Psoas muscle (tissue), 8 donors: ENCODE data around the gene HAS3. TPM values are rescaled to one million over a fixed set of nuclear protein-coding genes. Genes with fewer than 3 reads are reported as not detected.

ENCODE experiments used
- ATAC-seq, 4 donors: fragments of 200-7000 bp; cut with Tn5 transposase; one replicate each; pipeline ENCODE4 v1.9.1; 2020; ENCODE audit warnings: moderate library complexity in 3 of 4, mild to moderate bottlenecking in 2 of 4
- DNase-seq, 2 donors: peaks; one replicate each; pipeline ENCODE4 v3.0.0-alpha.2; 2020
- H3K27ac ChIP-seq: fragments of 200-600 bp; one replicate; pipeline ENCODE4 v1.8.0; 2022
- H3K27me3 ChIP-seq, 3 donors: fragments of 200-600 bp in 1 of 3; one replicate each; pipeline versions ENCODE4 v1.6.1 to v1.8.0; 2013 to 2022; ENCODE audit warnings: low read length in 2 of 3, mild to moderate bottlenecking in 2 of 3, moderate library complexity in 1 of 3; ENCODE audit not compliant: insufficient read depth in 3 of 3
- H3K36me3 ChIP-seq, 2 donors: fragments of 200-600 bp in 1 of 2; one replicate each; pipeline versions ENCODE4 v1.6.1 to v1.8.0; 2013 to 2022; ENCODE audit warnings: low read depth in 1 of 2, mild to moderate bottlenecking in 1 of 2, moderate library complexity in 1 of 2; ENCODE audit not compliant: insufficient read depth in 1 of 2
- H3K4me1 ChIP-seq: fragments of 200-600 bp; one replicate; pipeline ENCODE4 v1.8.0; 2022
- H3K4me3 ChIP-seq: fragments of 200-600 bp; one replicate; pipeline ENCODE4 v1.8.0; 2022; ENCODE audit warnings: mild to moderate bottlenecking
- H3K9me3 ChIP-seq: fragments of 200-600 bp; one replicate; pipeline ENCODE4 v1.8.0; 2022
- CTCF ChIP-seq: fragments of 200-600 bp; IDR thresholded peaks from one replicate; pipeline ENCODE4 v1.8.0; 2022; ENCODE audit warnings: antibody characterized with exemption
- WGBS, 3 donors: extraction: QIAGEN DNeasy Blood & Tissue Kit; methylation state at CpG; one replicate each; pipeline versions ENCODE4 v1.1.6 to v1.1.7; 2013; 5-methylcytosine and 5-hydroxymethylcytosine counted together
- intact Hi-C, 2 donors: fragments of 100-400 bp; cut with DNase I; formaldehyde crosslinking; loops; one replicate each; pipeline versions ENCODE4 v1.11.0 to v1.14.2; 2022
- polyA plus RNA-seq, 3 donors: library from polyadenylated mRNA; stranded (reverse); fragments of 200-250 nt; gene quantifications; one replicate each; pipeline ENCODE4 v1.2.3, GENCODE V29; 2013
- total RNA-seq, 4 donors: library from RNA; stranded (reverse); fragmentation: NEBNext Ultra II Directional in 2 of 4; extraction: Animal tissue kit (Norgen Biotek cat#: 25700) in 2 of 4; gene quantifications; one replicate each; pipeline versions ENCODE4 v1.2.1 to v1.2.4, GENCODE V29; 2021 to 2023
- donor health status: healthy with polysubstance abuse.
- donor health status: DM: no; HTN: no; CAD: no; lungs with moderate emphysema.
- donor health status: Bipolar disorder and iron deficiency.
- donor health status: healthy.
- donor health status: DM: yes; HTN: yes; CAD: no.
- donor health status: DM: no; HTN: no; CAD: no.
- donor health status: DM: no; HTN: no; CAD: no.
- donor health status: DM: yes; HTN: yes; CAD: no.

HAS3 gene
- total and polyA plus RNA-seq, 7 donors: 0.40 to 1.8 (median 0.86) TPM

GRCh38 chr16:69100071-69100691 lies 5.3 kb upstream of the HAS3 start:
- 58 to 61% (median 61%) methylated on average over 11 of the region's 11 CpGs for WGBS, 3 donors
- intact Hi-C loops: loop anchor here in 1 of 2 donors (5.0 kb wide), 1 partner anchor 33 kb away; no protein-coding TSS in a partner anchor
- no peak for TF ChIP-seq CTCF
- H3K9me3 ChIP-seq: no peaks in the 10 kb centered on the region
- DNase-seq (no peak), ATAC-seq (no peak)
- H3K4me3 ChIP-seq: no peak overlapping the region
- H3K4me1 ChIP-seq: no peaks in the 10 kb centered on the region
- H3K27ac ChIP-seq: no peak overlapping the region
- H3K36me3 ChIP-seq: no peaks in the 10 kb centered on the region
- peaks cover 0 to 8% (median 0%) of the 10 kb centered on the region in 3 donors for H3K27me3 ChIP-seq

- H3K27me3 ChIP-seq: peaks cover 0 to 4% (median 0%) of the 10 kb centered on the region in 3 donors
- TF ChIP-seq CTCF: no peak
Measured at GRCh38 chr16:69106491-69107315, 1.2 kb downstream of the HAS3 start.

DNA sequence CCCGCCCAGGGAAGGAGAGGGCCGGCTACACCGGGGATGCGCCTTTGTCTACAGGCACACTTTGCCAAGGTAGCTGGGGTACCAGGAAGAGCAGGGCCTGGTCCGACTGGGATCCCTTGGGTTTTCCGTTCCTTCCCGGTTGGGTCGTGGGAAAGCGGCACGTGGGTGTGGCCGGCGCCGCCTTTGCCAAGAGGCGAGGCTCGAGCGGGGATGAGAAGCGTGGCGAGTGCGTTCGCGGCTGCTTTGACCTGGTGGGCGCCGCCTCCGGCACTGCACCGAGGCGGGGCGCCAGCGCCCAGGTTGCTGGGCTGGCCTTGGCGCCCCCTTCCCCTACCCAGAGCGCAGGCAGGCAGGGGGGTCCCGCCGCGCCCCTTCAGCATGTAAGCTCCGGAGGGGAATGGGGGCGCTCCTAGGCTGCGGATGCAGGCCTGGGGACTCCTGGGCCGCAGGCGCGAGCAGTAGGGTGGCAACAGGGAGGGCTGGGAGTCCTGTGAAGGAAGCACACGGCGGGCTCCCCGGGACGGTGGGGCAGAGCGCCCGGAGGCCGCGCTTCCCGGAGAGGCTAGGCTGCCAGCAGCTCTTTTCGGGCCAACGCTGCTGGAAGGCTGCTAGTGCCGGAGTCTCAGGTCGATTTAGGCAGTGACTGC lies 2.0 kb downstream of the HAS3 start:
- Histone ChIP-seq H3K9me3 (no peaks in the 10 kb centered on the region), H3K27ac (no peak overlapping the region), H3K27me3 (peaks cover 0 to 4% (median 0%) of the 10 kb centered on the region in 3 donors), H3K4me1 (peaks cover 19% of the 10 kb centered on the region), H3K4me3 (peak overlapping the region; percentile 76), H3K36me3 (peaks cover 0 to 21% of the 10 kb centered on the region in 2 donors)
- intact Hi-C loops: no loop called here
- 1 to 2% (median 1%) methylated on average over 37 to 52 of the region's 52 CpGs for WGBS, 3 donors
- no peak for TF ChIP-seq CTCF
- DNase-seq (peak; percentile 33 to 61), ATAC-seq (peak; percentile 27 to 56 (median 46))

More at GRCh38 chr16:69106491-69107315, 1.2 kb downstream of the HAS3 start:
- Histone ChIP-seq H3K4me3 (peak overlapping the region; percentile 76), H3K36me3 (peaks cover 0 to 17% of the 10 kb centered on the region in 2 donors), H3K27ac (no peak overlapping the region), H3K4me1 (peaks cover 19% of the 10 kb centered on the region), H3K9me3 (no peaks in the 10 kb centered on the region)
- ATAC-seq: peak in 3 of 4 donors; percentile 16 to 21 (median 19)
- no peak for DNase-seq
- 0 to 1% (median 1%) methylated on average over 37 to 55 of the region's 55 CpGs for WGBS, 3 donors
- intact Hi-C loops: no loop called here

DNA sequence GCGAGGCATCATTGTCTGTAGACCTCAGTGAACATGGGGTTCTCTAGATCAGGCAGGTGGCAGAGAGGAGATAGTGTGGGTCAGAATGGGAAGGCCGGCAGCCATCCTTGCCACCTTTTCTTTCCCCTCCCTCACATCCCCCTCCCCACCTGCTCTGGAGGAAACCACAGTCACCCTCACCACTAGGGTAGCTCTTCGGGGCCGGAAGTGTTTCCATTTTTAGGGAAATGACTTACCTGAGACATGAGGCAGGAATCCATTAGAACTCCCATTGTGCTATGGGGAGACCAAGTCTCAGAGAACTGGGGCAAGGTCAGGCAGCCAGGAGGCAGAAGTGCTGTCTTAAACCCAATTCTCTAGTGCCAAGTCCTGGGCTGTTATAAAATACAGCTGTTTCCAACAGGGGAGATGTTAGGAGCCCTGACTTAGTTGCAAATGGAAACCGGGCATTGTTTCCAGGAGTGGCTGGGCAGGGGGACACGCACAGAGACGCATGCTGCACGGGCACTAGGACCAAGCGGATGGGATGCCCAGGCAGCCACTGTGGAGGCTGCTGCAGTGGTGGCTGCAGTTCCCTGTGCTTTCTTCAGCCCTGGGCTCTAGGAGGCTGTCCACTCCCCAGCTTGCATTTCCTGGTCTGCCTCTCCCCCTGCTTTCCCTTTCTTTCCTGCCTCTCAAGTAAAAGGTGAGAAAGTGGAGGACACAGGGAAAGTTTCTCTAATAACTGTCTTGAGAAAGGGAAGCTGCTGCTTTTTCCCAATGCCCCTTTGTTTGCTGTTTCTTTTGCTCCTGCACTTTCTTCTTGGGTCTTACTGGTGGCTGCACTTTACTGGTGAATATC lies 2.8 kb downstream of the HAS3 start:
- no peak for TF ChIP-seq CTCF
- whole genome bisulfite sequencing, 3 donors: 44 to 51% (median 50%) methylated on average over 9 of the region's 9 CpGs
- no peak for DNase-seq
- H3K9me3 ChIP-seq: no peaks in the 10 kb centered on the region
- intact Hi-C loops: no loop called here
- peaks cover 19% of the 10 kb centered on the region for H3K4me1 ChIP-seq
- H3K27ac ChIP-seq: no peak overlapping the region
- H3K4me3 ChIP-seq: peak overlapping the region; percentile 76
- H3K27me3 ChIP-seq: peaks cover 0 to 4% (median 0%) of the 10 kb centered on the region in 3 donors
- peaks cover 0 to 25% of the 10 kb centered on the region in 2 donors for H3K36me3 ChIP-seq
- ATAC-seq: no peak
